Activated gamma-delta T cell treated with Interleukin-2 at 50 U/mL for 16 hours (primary cell): Measurements from ENCODE around the gene SPRR2A.
"Not testable (repeated sequence)": the region's sequence is repeated elsewhere in the genome, so short reads cannot be mapped to it uniquely, and the experiment has no call there.

ENCODE experiments used
- DNase-seq: peaks from one replicate; pipeline ENCODE4 v3.0.0-alpha.2; 2020

SPRR2A gene

DNA sequence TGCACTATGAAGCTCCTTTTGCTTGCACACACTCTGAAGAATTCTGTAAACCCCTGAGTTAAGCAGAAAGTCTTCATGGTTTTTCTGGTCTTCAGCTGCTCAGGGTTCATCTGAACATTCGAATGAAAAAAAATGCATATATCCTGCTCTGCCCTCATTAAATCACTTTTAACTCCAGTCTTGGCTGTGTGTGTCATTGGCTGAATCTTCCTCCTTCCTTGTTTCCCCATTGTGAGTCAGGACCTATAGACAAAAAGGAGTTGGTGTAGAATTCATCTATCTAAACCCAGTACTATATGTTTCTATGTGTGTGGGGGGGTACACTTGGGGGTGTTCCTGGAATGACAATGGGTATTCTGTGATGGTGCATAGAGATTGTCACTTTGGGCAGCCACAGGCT, 32.9 kb downstream of the SPRR2A start:
- DNase-seq: no peak

DNA sequence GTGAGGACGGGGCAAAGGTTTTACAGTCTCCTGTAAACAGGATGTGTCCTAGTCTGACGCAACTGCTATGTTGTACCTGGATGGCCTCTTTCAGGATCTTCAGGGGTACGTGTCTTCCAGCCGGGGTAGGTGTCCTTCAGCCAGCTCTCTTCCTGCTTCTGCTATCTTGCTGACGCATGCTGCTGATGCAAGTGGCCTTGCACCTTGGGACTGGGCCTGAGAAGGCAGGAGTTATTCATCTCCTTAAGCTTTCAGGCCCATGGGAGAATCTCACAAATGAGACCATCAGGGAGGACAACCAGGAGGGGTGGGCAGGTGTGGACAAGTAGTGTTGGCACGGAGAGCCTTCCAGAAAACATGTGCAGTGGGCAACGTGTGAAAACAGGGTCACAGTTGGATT, 34.2 kb downstream of the SPRR2A start:
- no peak for DNase-seq

DNA sequence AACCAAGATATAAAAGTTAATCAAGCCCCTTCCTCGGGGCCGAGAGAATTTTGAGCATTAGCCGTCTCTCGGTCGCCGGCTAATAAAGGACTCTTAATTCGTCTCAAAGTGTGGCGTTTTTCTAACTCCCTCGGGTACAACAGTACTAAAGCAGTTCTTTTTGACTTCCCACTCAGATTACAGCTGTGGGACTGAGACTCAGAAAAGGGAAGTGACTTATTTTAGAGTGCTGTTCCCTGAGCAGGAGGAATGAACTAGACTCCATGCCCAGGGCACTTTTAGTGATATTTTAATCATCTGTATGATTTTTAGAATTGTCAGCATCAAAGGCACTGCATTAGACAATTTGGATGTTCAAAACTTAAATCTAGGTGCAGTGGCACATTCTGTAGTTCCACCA, 35.0 kb downstream of the SPRR2A start:
- not testable (repeated sequence) for DNase-seq

DNA sequence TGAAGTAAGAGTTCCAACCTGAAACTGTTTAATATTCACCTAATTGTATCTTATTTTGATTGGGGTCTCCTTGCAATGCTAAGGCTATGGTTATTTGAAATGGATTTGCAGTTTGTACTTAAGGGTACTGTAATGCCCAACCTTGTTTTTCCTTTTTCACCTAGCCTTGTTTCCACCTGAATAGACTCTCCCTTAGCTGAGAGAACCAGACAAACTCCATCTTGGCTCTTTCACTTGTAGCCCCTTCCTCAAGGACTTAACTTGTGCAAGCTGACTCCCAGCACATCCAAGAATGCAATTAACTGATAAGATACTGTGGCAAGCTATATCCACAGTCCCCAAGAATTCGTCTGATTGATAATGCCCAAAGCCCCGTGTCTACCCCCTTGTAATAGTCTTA, 35.5 kb downstream of the SPRR2A start:
- not testable (repeated sequence) for DNase-seq

DNA sequence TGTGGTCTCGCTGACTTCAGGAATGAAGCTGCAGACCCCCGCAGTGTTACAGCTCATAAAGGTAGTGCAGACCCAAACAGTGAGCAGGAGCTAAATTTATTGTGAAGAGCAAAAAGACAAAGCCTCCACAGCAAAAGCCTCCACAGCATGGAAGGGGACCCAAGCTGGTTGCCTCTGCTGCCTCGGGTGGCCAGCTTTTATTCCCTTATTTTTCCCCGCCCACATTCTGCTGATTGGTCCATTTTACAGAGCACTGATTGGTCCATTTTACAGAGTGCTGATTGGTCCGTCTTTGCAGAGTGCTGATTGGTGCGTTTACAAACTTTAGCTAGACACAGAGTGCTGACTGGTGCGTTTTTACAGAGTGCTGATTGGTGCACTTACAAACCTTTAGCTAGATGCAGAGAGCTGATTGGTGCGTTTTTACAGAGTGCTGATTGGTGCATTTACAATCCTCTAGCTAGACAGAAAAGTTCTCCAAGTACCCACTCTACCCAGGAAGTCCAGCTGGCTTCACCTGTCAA, 46.0 kb downstream of the SPRR2A start:
- not testable (repeated sequence) for DNase-seq
